ENCODE data around the gene NECAP2.

DNA sequence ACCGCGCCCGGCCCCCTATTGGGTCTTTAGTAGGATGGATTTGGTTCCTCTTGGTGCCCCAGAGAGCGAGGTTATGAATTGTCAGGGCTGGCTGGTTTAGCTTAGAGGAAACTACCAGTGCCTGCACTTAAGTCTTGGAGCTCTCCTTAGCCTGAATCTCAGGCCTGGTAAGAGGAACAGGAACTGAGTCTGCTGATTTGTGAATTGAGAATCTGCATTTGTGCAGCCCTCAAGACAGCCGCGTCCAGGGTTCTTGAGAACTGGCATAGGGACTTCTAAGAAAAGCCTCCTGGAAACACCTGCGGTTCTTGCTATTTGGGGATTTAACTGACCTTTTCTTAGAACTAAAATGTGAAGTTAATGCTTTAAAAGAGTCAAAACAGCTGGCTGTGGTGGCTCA, 1.7 kb downstream of the NECAP2 start:
- TF ChIP-seq BHLHE40 (IDR thresholded peaks at IDR 0.05; ENCODE audit: borderline replicate concordance), result no peak
- no peak for TF ChIP-seq NFRKB (IDR thresholded peaks at IDR 0.05)
- TF ChIP-seq FOXA1 (IDR thresholded peaks at IDR 0.05), result no peak
- TF ChIP-seq, protein P1, sequence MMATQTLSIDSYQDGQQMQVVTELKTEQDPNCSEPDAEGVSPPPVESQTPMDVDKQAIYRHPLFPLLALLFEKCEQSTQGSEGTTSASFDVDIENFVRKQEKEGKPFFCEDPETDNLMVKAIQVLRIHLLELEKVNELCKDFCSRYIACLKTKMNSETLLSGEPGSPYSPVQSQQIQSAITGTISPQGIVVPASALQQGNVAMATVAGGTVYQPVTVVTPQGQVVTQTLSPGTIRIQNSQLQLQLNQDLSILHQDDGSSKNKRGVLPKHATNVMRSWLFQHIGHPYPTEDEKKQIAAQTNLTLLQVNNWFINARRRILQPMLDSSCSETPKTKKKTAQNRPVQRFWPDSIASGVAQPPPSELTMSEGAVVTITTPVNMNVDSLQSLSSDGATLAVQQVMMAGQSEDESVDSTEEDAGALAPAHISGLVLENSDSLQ (IDR thresholded peaks at IDR 0.05), result no peak
- TF ChIP-seq ARNT (IDR thresholded peaks at IDR 0.05), result no peak
- TF ChIP-seq TARDBP (IDR thresholded peaks at IDR 0.05), result no peak
